Natural killer cell treated with Interleukin-12 subunit alpha and Interleukin-12 subunit beta and Interleukin-15 and Interleukin-18, amount 100 ng/mL, for 72 hours (primary cell): ENCODE results near the gene SOAT2. TPM values are rescaled to one million over a fixed set of nuclear protein-coding genes. Genes with fewer than 3 reads are reported as not detected.

Source experiments
- ATAC-seq, 2 donors: fragments of 150-1000 bp; cut with Tn5 transposase in 1 of 2; sonication (Bioruptor Pico), chemical (Tn5 transposase) in 1 of 2; 2 replicates each; pipeline ENCODE4 v1.10.0; 2021
- DNase-seq: peaks from one replicate; pipeline ENCODE4 v3.0.0; 2022; ENCODE audit warnings: low spot score
- H3K27ac Mint-ChIP-seq, 2 donors: 1 replicate in 1 of 2; 2 replicates in 1 of 2; pipeline ENCODE4 v1.8.0; 2022; ENCODE audit warnings: mixed read lengths in 2 of 2, mild to moderate bottlenecking in 1 of 2, moderate library complexity in 1 of 2
- H3K27me3 Mint-ChIP-seq, 2 donors: 1 replicate in 1 of 2; 2 replicates in 1 of 2; pipeline ENCODE4 v1.8.0; 2022; ENCODE audit warnings: mixed read lengths in 2 of 2
- H3K36me3 Mint-ChIP-seq: one replicate; pipeline ENCODE4 v1.8.0; 2022; ENCODE audit warnings: mixed read lengths
- H3K4me1 Mint-ChIP-seq, 2 donors: 1 replicate in 1 of 2; 2 replicates in 1 of 2; pipeline ENCODE4 v1.8.0; 2022; ENCODE audit warnings: low read depth in 2 of 2, mixed read lengths in 2 of 2, mild to moderate bottlenecking in 1 of 2
- H3K4me3 Mint-ChIP-seq: one replicate; pipeline ENCODE4 v1.8.0; 2022; ENCODE audit warnings: mixed read lengths
- H3K9me3 Mint-ChIP-seq: 2 replicates; pipeline ENCODE4 v1.8.0; 2022; ENCODE audit warnings: mixed read lengths
- total RNA-seq, 2 donors: library from RNA; stranded (reverse); gene quantifications; one replicate each; pipeline ENCODE4 v1.2.3, GENCODE V29; 2022

The SOAT2 gene
- total RNA-seq, 2 donors from 2014 or later, result 0.26 TPM; not detected in 1

DNA sequence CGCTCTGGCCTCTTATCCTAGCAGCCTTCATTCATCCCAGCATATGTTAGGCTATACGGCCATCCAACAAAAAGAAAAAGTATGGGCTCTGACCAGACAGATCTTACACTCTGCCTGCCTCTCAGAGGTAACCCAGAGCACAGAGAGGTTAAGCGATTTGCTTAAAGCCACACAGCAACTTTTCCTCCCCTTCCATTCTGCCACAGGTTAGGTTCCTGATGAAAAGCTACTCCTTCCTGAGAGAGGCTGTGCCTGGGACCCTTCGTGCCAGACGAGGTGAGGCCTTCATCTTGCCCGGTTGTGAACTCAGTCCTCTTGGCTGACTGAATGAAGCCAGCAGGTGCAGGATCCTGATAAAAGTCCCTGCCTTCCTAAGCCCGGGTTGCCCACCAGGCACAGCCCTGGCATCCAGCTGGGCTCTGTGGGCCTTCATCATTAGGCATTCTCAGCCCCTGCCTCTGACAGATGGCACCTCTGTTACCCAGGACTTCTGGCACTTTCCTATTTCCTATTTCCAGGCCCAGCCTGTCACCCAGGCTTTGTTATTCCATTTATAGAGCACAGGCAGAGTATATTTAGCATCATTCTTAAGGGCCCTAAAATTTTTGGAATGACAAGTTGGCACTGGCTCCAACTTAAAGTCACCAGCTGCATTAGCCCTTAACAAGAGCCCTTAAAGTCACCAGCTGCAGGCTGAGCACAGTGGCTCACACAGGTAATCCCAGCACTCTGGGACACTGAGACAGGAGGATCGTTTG is 12.8 kb downstream of the SOAT2 start:
- H3K4me3 Mint-ChIP-seq, result no peak overlapping the region
- DNase-seq (no peak), ATAC-seq (no peak)
- no peaks in the 10 kb centered on the region for H3K9me3 Mint-ChIP-seq
- peaks cover 3 to 6% of the 10 kb centered on the region in 2 donors for H3K27me3 Mint-ChIP-seq
- H3K36me3 Mint-ChIP-seq, result no peaks in the 10 kb centered on the region
- no peak overlapping the region for H3K27ac Mint-ChIP-seq
- H3K4me1 Mint-ChIP-seq, result no peaks in the 10 kb centered on the region

DNA sequence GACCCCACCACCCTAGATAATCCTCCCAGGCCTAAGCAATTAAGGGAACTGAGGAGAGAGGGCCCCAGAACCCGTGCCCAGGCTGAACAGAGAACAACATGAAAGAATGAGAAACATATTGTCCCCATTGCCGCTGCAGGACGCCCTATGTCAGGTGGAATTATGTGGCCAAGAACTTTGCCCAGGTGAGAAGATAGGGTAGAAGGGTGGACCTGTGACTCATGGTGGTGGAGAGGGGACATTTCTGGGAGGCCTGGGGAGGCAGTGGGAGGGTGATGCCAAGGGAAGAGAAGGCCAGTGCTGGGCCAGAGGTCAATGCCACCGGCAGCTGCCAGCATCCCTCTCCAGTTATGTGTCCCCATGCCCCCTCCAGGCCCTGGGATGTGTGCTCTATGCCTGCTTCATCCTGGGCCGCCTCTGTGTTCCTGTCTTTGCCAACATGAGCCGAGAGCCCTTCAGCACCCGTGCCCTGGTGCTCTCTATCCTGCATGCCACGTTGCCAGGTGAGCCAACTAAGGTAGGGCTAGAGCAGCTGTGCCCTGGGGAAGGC is 15.5 kb downstream of the SOAT2 start:
- H3K27ac Mint-ChIP-seq, result no peak overlapping the region
- no peaks in the 10 kb centered on the region for H3K4me1 Mint-ChIP-seq
- no peak for DNase-seq
- H3K9me3 Mint-ChIP-seq, result no peaks in the 10 kb centered on the region
- H3K27me3 Mint-ChIP-seq, result no peaks in the 10 kb centered on the region
- ATAC-seq, result no peak
- H3K4me3 Mint-ChIP-seq, result no peak overlapping the region
- no peaks in the 10 kb centered on the region for H3K36me3 Mint-ChIP-seq

GRCh38 chr12:53120685-53121525 is 17.6 kb downstream of the SOAT2 start:
- Mint-ChIP-seq H3K27ac (no peak overlapping the region), H3K36me3 (no peaks in the 10 kb centered on the region), H3K27me3 (peaks cover 2 to 4% of the 10 kb centered on the region in 2 donors), H3K9me3 (no peaks in the 10 kb centered on the region), H3K4me1 (no peaks in the 10 kb centered on the region), H3K4me3 (no peak overlapping the region)
- ATAC-seq (peak in 1 of 2 donors; percentile 24), DNase-seq (no peak)

DNA sequence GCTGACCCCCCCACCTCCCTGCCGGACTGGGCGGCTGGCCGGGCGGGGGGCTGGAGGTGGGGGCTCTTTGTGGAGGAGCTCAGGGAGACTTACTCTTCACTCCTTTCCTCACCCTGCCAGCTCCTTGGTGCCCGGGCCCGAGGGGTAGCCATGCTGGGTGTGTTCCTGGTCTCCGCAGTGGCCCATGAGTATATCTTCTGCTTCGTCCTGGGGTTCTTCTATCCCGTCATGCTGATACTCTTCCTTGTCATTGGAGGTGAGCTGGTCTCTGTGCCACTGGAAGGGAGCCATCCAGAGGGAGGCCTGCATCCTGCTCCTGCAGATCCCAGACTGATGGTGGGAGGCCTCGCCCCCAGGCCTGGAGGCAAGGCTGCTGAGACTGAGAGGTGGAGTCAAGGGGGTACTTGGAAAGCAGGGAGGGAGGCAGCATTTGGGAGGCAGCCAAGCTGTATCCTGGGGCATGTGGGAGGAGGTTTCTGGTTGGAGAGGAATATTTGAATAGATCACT is 19.7 kb downstream of the SOAT2 start:
- Mint-ChIP-seq H3K4me1 (no peaks in the 10 kb centered on the region), H3K9me3 (no peaks in the 10 kb centered on the region), H3K4me3 (no peak overlapping the region), H3K27ac (no peak overlapping the region), H3K27me3 (peaks cover 7 to 15% of the 10 kb centered on the region in 2 donors), H3K36me3 (no peaks in the 10 kb centered on the region)
- ATAC-seq (no peak), DNase-seq (no peak)

DNA sequence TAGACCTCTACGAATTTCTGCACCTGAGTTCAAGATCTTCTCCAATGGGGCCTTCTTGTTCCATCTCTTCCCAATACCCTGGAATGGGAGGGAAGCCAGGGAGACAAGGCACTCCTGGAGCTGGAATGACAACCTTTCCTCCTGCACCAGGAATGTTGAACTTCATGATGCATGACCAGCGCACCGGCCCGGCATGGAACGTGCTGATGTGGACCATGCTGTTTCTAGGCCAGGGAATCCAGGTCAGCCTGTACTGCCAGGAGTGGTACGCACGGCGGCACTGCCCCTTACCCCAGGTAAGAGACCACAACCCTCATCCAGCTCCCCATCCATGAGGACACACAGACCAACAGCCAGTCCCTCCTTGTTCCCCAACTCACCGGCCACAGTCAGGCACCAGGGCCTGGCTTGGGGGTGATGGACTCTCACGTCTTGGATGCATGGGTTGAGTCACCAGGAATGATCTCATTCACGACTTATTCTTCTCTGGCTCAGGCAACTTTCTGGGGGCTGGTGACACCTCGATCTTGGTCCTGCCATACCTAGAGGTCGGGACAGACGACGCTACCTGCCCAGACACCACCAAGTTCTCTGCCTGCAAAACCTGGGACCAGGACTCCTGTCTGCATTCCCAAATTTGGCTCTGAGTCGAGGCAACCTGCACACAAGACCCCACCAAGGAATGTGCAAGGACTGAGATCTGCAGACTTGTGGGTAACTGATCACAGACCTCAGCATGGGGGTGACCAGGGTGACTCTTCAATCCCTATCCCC is 20.5 kb downstream of the SOAT2 start:
- ATAC-seq (peak in 1 of 2 donors; percentile 28), DNase-seq (no peak)
- no peaks in the 10 kb centered on the region for H3K36me3 Mint-ChIP-seq
- no peaks in the 10 kb centered on the region for H3K4me1 Mint-ChIP-seq
- H3K9me3 Mint-ChIP-seq, result no peaks in the 10 kb centered on the region
- no peak overlapping the region for H3K27ac Mint-ChIP-seq
- H3K4me3 Mint-ChIP-seq, result no peak overlapping the region
- H3K27me3 Mint-ChIP-seq, result peaks cover 9 to 15% of the 10 kb centered on the region in 2 donors

DNA sequence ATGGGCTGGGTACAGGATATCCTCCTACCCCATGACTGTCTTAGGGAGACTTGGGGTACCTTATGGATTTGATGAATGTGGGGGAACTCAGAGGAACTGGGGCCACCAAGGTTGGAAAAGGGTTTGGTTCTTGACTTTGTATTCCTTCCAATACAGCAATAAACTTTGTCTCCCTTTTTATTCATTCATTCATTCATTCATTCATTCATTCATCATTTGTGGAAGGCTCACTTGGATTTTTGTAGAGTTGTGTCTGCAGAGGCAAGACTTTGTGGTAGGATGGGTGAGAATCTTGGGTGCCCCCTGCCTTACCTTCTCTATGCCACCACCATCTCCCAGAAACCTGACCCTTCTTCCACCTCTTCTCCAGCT is 21.1 kb downstream of the SOAT2 start:
- H3K4me3 Mint-ChIP-seq, result no peak overlapping the region

GRCh38 chr12:53127169-53127568 is 23.9 kb downstream of the SOAT2 start:
- H3K4me3 Mint-ChIP-seq, result no peak overlapping the region
- DNase-seq, result no peak
- H3K4me1 Mint-ChIP-seq, result no peaks in the 10 kb centered on the region
- H3K9me3 Mint-ChIP-seq, result no peaks in the 10 kb centered on the region
- ATAC-seq, result no peak
- peaks cover 18 to 37% of the 10 kb centered on the region in 2 donors for H3K27me3 Mint-ChIP-seq
- no peak overlapping the region for H3K27ac Mint-ChIP-seq
- H3K36me3 Mint-ChIP-seq, result no peaks in the 10 kb centered on the region

More for the DNA sequence above, 21.1 kb downstream of the SOAT2 start:
- DNase-seq (no peak), ATAC-seq (no peak)
- Mint-ChIP-seq H3K9me3 (no peaks in the 10 kb centered on the region), H3K36me3 (no peaks in the 10 kb centered on the region), H3K27ac (no peak overlapping the region), H3K4me1 (no peaks in the 10 kb centered on the region), H3K27me3 (peaks cover 13 to 21% of the 10 kb centered on the region in 2 donors)

DNA sequence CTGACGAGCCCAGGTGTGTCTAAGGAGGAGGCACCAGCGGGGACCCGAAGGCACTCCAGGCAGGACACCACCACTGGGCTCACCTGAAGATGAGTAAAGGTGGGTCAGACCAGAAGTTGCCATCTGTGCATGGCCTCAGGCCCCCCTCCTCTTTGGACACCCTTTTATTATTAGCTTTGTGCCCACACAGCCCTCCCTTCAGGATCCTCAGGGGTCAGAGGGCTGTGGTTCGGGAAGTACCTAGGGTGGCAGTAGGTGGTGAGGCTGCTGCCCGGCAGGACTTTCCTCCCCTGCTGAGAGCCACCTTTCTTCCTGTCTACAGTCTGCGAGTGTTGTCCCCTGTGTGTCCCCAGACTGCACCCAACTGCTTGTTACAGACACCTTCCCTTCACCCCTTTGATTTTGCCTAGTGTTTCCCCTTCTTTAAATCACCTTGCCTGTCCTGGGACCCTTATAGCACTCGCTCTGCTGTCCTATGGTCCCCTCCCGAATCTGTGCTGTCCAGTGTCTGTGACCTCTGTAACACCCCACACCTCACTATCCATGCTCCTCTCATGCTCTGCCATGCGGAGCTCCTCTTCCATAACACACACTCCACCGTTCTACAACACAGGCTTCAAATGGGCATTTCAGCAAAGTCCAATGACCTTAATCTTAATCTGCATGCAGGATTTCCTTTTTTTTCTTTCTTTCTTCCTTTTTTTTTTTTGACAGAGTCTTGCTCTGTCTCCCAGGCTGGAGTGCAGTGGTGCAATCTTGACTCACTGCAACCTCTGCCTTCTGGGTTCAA is 25.7 kb downstream of the SOAT2 start:
- Mint-ChIP-seq H3K9me3 (no peaks in the 10 kb centered on the region), H3K36me3 (no peaks in the 10 kb centered on the region), H3K4me1 (no peaks in the 10 kb centered on the region), H3K27me3 (peaks cover 18 to 37% of the 10 kb centered on the region in 2 donors), H3K27ac (no peak overlapping the region), H3K4me3 (no peak overlapping the region)
- no peak for ATAC-seq
- DNase-seq, result no peak

GRCh38 chr12:53131844-53132243 is 28.6 kb downstream of the SOAT2 start:
- Mint-ChIP-seq H3K4me3 (no peak overlapping the region), H3K36me3 (no peaks in the 10 kb centered on the region), H3K27me3 (peaks cover 15 to 30% of the 10 kb centered on the region in 2 donors), H3K27ac (no peak overlapping the region), H3K9me3 (no peaks in the 10 kb centered on the region), H3K4me1 (no peaks in the 10 kb centered on the region)
- no peak for DNase-seq
- no peak for ATAC-seq

GRCh38 chr12:53133722-53134121 is 30.4 kb downstream of the SOAT2 start:
- peaks cover 9 to 22% of the 10 kb centered on the region in 2 donors for H3K27me3 Mint-ChIP-seq
- DNase-seq (no peak), ATAC-seq (no peak)
- no peaks in the 10 kb centered on the region for H3K4me1 Mint-ChIP-seq
- H3K4me3 Mint-ChIP-seq, result no peak overlapping the region
- peaks cover 9% of the 10 kb centered on the region for H3K36me3 Mint-ChIP-seq
- H3K9me3 Mint-ChIP-seq, result no peaks in the 10 kb centered on the region
- H3K27ac Mint-ChIP-seq, result no peak overlapping the region

- ATAC-seq, result no peak
- no peak overlapping the region for H3K4me3 Mint-ChIP-seq
- no peaks in the 10 kb centered on the region for H3K4me1 Mint-ChIP-seq
- no peak for DNase-seq
- H3K27me3 Mint-ChIP-seq, result no peaks in the 10 kb centered on the region
- H3K27ac Mint-ChIP-seq, result no peak overlapping the region
- H3K36me3 Mint-ChIP-seq, result no peaks in the 10 kb centered on the region
- H3K9me3 Mint-ChIP-seq, result no peaks in the 10 kb centered on the region
These were observed 40.1 kb downstream of the SOAT2 start for GRCh38 chr12:53143355-53143754.

DNA sequence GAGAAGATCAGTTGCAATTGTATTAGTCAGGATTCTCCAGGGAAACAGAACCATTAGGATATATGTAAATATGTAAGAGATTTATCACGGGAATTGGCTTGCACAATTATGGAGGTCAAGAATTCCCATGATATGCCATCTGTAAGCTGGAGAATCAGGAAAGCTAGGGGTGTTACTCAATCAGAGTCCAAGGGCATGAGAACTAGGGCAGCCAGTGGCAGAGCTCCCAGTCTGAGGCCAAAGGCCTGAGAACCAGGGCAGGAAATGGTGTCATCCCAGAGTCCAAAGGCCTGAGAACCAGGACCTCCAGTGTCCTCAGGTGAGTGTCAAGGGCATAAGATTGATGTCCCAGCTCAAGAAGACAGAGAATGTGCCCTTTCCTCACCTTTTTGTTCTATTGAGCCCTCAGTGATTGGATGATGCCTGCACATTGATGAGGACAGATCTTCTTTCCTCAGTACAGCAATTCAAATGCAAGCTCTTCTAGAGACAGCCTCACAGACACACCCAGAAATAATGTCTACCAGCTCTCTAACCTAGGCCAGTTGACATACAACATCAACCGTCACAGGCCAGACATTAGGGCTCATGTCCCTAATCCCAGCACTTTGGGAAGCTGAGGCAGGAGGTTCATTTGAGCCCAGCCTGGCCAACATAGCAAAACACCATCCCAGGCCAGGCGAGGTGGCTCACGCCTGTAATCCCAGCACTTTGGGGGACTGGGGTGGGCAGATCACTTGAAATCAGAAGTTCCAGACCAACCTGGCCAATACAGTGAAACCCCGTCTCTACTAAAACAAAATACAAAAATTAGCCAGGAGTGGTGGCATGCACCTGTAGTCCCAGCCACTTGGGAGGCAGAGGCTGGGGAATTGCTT is 42.3 kb downstream of the SOAT2 start:
- H3K4me3 Mint-ChIP-seq, result no peak overlapping the region
- H3K9me3 Mint-ChIP-seq, result no peaks in the 10 kb centered on the region
- no peaks in the 10 kb centered on the region for H3K4me1 Mint-ChIP-seq
- DNase-seq (no peak), ATAC-seq (no peak)
- H3K27ac Mint-ChIP-seq, result no peak overlapping the region
- H3K36me3 Mint-ChIP-seq, result no peaks in the 10 kb centered on the region
- H3K27me3 Mint-ChIP-seq, result no peaks in the 10 kb centered on the region
